ENCODE results near the gene CLP1.

CLP1 gene

GRCh38 chr11:57709802-57710367 is 52.3 kb downstream of the CLP1 start:
- TF ChIP-seq TAF1 (IDR thresholded peaks at IDR 0.05; ENCODE audit: low read depth), result no peak
- TF ChIP-seq TEAD4 (IDR thresholded peaks at IDR 0.05), result no peak
- no peak for TF ChIP-seq RAD21 (IDR thresholded peaks at IDR 0.05; ENCODE audit: low read depth)
